ENCODE data around the gene F3. TPM values are rescaled to one million over a fixed set of nuclear protein-coding genes. Genes with fewer than 3 reads are reported as not detected.

The F3 gene
- total RNA-seq, 4 donors from 2014 or later, result 3.1 to 10.8 (median 6.3) TPM

GRCh38 chr1:94529416-94529815, 12.1 kb downstream of the F3 start:
- no peak for ATAC-seq
- no peaks in the 10 kb centered on the region for H3K4me1 ChIP-seq
- in situ Hi-C loops (cut with MboI; ENCODE audit: low sequenced_read_pairs in 4 of 4) (loop anchor here in 2 of 4 donors (10.0 kb wide), 1 partner anchor 275 kb away; no protein-coding TSS in a partner anchor), intact Hi-C loops (cut with DNase I; ENCODE audit: low total_unique reads) (no loop called here)
- no peaks in the 10 kb centered on the region for H3K9me3 ChIP-seq
- no peak overlapping the region for H3K27ac ChIP-seq
- TF ChIP-seq POLR2A (IDR thresholded peaks at IDR 0.05), result no peak
- no peak for TF ChIP-seq CTCF (IDR thresholded peaks at IDR 0.05 in 4 of 5, conservative IDR thresholded peaks at IDR 0.05 in 1 of 5)
- no peak overlapping the region for H3K4me3 ChIP-seq
- no peaks in the 10 kb centered on the region for H3K36me3 ChIP-seq
- no peak for DNase-seq
- no peaks in the 10 kb centered on the region for H3K27me3 ChIP-seq

- H3K9me3 ChIP-seq, result no peaks in the 10 kb centered on the region
- TF ChIP-seq POLR2A (IDR thresholded peaks at IDR 0.05) (no peak), CTCF (IDR thresholded peaks at IDR 0.05 in 4 of 5, conservative IDR thresholded peaks at IDR 0.05 in 1 of 5) (no peak)
- intact Hi-C loops (cut with DNase I; ENCODE audit: low total_unique reads) (no loop called here), in situ Hi-C loops (cut with MboI; ENCODE audit: low sequenced_read_pairs in 4 of 4) (loop anchor here in 2 of 4 donors (10.0 kb wide), 1 partner anchor 276 kb away; no protein-coding TSS in a partner anchor)
- ATAC-seq, result no peak
- no peak overlapping the region for H3K4me3 ChIP-seq
- H3K36me3 ChIP-seq, result no peaks in the 10 kb centered on the region
- H3K27ac ChIP-seq, result no peak overlapping the region
- H3K27me3 ChIP-seq, result no peaks in the 10 kb centered on the region
- H3K4me1 ChIP-seq, result no peaks in the 10 kb centered on the region
- DNase-seq, result no peak
These were observed 12.7 kb downstream of the F3 start for GRCh38 chr1:94528826-94529225.

GRCh38 chr1:94528299-94528698, 13.3 kb downstream of the F3 start:
- no peak for DNase-seq
- TF ChIP-seq CTCF (IDR thresholded peaks at IDR 0.05 in 4 of 5, conservative IDR thresholded peaks at IDR 0.05 in 1 of 5) (no peak), POLR2A (IDR thresholded peaks at IDR 0.05) (no peak)
- Histone ChIP-seq H3K4me3 (no peak overlapping the region), H3K27ac (no peak overlapping the region), H3K4me1 (no peaks in the 10 kb centered on the region), H3K27me3 (no peaks in the 10 kb centered on the region), H3K36me3 (no peaks in the 10 kb centered on the region), H3K9me3 (no peaks in the 10 kb centered on the region)
- intact Hi-C loops (cut with DNase I; ENCODE audit: low total_unique reads), result no loop called here
- no peak for ATAC-seq
- in situ Hi-C loops (cut with MboI; ENCODE audit: low sequenced_read_pairs in 4 of 4), result loop anchor here in 2 of 4 donors (10.0 kb wide), 1 partner anchor 277 kb away; no protein-coding TSS in a partner anchor

GRCh38 chr1:94527447-94528031, 14.0 kb downstream of the F3 start:
- H3K27me3 ChIP-seq, result no peaks in the 10 kb centered on the region
- no peaks in the 10 kb centered on the region for H3K9me3 ChIP-seq
- intact Hi-C loops (cut with DNase I; ENCODE audit: low total_unique reads) (no loop called here), in situ Hi-C loops (cut with MboI; ENCODE audit: low sequenced_read_pairs in 4 of 4) (loop anchor here in 2 of 4 donors (10.0 kb wide), 1 partner anchor 277 kb away; no protein-coding TSS in a partner anchor)
- H3K4me3 ChIP-seq, result no peak overlapping the region
- DNase-seq, result no peak
- no peaks in the 10 kb centered on the region for H3K36me3 ChIP-seq
- H3K27ac ChIP-seq, result no peak overlapping the region
- no peaks in the 10 kb centered on the region for H3K4me1 ChIP-seq
- ATAC-seq, result no peak
- no peak for TF ChIP-seq POLR2A (IDR thresholded peaks at IDR 0.05)
- no peak for TF ChIP-seq CTCF (IDR thresholded peaks at IDR 0.05 in 4 of 5, conservative IDR thresholded peaks at IDR 0.05 in 1 of 5)

Data from gastrocnemius medialis (tissue), 4 donors.